ENCODE data around the gene PITPNM3.

PITPNM3 gene

GRCh38 chr17:6435968-6436367 lies 120.4 kb downstream of the PITPNM3 start:
- no peak for FAIRE-seq

GRCh38 chr17:6435051-6435450 lies 121.3 kb downstream of the PITPNM3 start, which contains the start of gene AIPL1:
Gene AIPL1 (minus strand): TSS chr17:6435121. CDS start chr17:6435104, 17 bp downstream.
- no peak for FAIRE-seq

- FAIRE-seq: no peak
These were observed 125.6 kb downstream of the PITPNM3 start for GRCh38 chr17:6430769-6431168.

- no peak for FAIRE-seq
These were observed 127.1 kb downstream of the PITPNM3 start for GRCh38 chr17:6429266-6429665.

- no peak for FAIRE-seq
These were observed 128.0 kb downstream of the PITPNM3 start for GRCh38 chr17:6428207-6428965.

- no peak for FAIRE-seq
These were observed 129.0 kb downstream of the PITPNM3 start for GRCh38 chr17:6427279-6427781.

- no peak for FAIRE-seq
These were observed 129.8 kb downstream of the PITPNM3 start for GRCh38 chr17:6426356-6427101.

- no peak for FAIRE-seq
These were observed 130.9 kb downstream of the PITPNM3 start for GRCh38 chr17:6425407-6425806.

- FAIRE-seq: no peak
These were observed 132.4 kb downstream of the PITPNM3 start for GRCh38 chr17:6423931-6424330.

GRCh38 chr17:6422654-6423241 lies 133.6 kb downstream of the PITPNM3 start:
- FAIRE-seq: no peak

GRCh38 chr17:6421700-6422604 lies 134.4 kb downstream of the PITPNM3 start:
- peak; percentile 11 for FAIRE-seq

- no peak for FAIRE-seq
These were observed 136.1 kb downstream of the PITPNM3 start for GRCh38 chr17:6420173-6420641.

- FAIRE-seq: no peak
These were observed 140.7 kb downstream of the PITPNM3 start for GRCh38 chr17:6415616-6416015.

GRCh38 chr17:6413065-6413464 lies 143.3 kb downstream of the PITPNM3 start:
- peak; percentile 20 for FAIRE-seq

- FAIRE-seq: no peak
These were observed 147.6 kb downstream of the PITPNM3 start for GRCh38 chr17:6408735-6409134.

- no peak for FAIRE-seq
These were observed 148.1 kb downstream of the PITPNM3 start for GRCh38 chr17:6408276-6408675.

- no peak for FAIRE-seq
These were observed 154.1 kb downstream of the PITPNM3 start for GRCh38 chr17:6402258-6402657.
